HG03135 (cell line): ENCODE measurements around the gene MCHR1.
"Not testable (repeated sequence)": the region's sequence is repeated elsewhere in the genome, so short reads cannot be mapped to it uniquely, and the experiment has no call there.

Source experiments
- ATAC-seq: cut with Tn5 transposase; IDR thresholded peaks from one replicate; pipeline ENCODE4 v1.9.1; 2021; ENCODE audit warnings: mild to moderate bottlenecking, moderate library complexity; ENCODE audit not compliant: unreplicated experiment

The MCHR1 gene

GRCh38 chr22:40687706-40688105 is 8.4 kb downstream of the MCHR1 start:
- ATAC-seq = no peak

DNA sequence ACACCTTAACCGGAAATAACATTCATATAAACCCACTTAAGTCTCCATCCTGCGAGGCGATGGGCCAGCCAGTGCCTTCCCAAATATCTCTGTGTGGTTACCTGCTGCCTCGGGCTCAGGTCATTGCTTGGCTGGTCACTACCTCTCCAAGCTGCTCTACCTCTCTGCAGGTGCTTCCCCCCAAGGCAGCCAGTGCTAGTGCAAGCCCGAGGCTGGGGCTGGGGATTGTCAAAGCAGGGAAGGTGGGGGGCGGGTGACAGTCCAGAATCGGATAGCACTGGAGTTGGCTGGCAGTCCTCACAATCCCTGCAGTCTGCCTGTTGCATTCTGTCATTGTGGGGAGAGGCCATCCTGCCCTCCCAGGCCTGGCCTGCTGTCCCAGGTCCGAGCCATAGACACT is 11.1 kb downstream of the MCHR1 start:
- no peak for ATAC-seq

GRCh38 chr22:40691532-40691931 is 12.2 kb downstream of the MCHR1 start:
- no peak for ATAC-seq

- no peak for ATAC-seq
Measured at GRCh38 chr22:40694411-40694810, 15.1 kb downstream of the MCHR1 start.

DNA sequence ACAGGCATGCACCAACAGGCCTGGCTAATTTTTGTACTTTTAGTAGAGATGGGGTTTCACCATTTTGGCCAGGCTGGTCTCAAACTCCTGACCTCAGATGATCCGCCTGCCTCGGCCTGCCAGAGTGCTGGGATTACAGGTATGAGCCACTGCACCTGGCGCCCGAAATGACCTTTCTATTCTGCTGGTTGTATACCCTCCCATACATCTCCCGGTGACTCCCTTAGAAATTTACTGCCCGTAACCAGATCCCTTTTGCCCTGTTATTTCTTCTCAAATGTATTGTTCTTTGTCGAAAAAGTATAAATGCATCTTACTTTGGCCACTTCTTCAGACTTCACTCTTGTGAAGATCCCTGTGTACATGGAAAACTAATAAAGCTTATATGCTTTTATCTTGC is 22.0 kb downstream of the MCHR1 start:
- no peak for ATAC-seq

GRCh38 chr22:40703174-40703573 is 23.9 kb downstream of the MCHR1 start:
- ATAC-seq = no peak

GRCh38 chr22:40703736-40704135 is 24.5 kb downstream of the MCHR1 start:
- ATAC-seq = no peak

DNA sequence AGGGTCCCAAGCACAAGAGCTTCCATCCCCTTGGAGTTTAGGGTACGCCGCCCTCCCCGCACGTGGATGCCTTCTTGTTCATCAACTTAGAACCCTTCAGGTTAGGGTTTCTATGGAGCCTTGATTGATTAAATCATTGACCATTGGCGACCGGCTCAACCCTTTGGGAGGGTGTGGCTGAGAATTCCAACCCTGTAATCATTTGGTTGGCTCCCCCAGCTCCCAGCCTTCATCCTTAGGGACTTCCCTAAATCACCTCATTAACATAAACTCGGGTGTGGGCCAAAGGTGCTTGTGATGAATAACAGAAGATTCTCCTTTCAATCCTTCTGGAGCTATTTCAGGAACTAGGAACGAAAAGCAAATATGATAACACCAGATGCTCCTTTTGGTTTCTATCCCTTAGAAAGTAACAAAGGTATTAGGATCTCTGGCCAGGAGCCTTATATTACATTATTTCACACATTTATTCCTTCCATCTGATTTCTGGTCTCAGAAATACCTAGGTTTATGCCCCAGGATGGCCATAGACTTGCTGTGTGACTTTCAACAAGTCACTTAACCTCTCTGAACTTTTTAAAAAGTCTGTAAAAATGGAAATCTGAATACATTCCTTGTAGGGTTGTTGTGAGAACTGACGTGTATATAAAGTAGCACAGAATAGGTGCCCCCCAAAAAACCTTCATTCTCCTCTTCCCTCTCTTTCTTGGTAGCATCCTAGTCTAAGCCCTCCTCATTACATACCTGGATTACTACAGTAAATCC is 26.8 kb downstream of the MCHR1 start:
- no peak for ATAC-seq

DNA sequence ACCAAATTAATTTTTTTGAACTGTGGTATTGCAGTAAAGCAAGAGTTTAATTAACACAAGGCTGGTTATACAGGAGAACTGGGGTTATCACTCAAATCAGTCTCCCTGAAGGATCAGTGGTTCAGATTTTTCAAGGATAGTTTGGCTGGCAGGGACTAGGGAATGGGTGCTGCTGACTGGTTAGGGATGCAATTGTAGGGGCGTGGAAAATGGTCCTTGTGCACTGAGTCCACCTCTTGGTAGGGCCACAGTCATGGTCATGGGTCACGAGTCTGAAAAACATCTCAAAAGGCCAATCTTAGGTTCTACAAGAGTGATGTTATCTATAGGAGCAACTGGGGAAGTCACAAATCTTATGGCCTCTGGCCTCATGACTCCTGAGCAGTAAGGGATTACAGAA is 27.9 kb downstream of the MCHR1 start:
- no peak for ATAC-seq

- ATAC-seq = no peak
Measured at GRCh38 chr22:40708177-40708576, 28.9 kb downstream of the MCHR1 start.

GRCh38 chr22:40709752-40710413 is 30.6 kb downstream of the MCHR1 start:
- ATAC-seq = no peak

DNA sequence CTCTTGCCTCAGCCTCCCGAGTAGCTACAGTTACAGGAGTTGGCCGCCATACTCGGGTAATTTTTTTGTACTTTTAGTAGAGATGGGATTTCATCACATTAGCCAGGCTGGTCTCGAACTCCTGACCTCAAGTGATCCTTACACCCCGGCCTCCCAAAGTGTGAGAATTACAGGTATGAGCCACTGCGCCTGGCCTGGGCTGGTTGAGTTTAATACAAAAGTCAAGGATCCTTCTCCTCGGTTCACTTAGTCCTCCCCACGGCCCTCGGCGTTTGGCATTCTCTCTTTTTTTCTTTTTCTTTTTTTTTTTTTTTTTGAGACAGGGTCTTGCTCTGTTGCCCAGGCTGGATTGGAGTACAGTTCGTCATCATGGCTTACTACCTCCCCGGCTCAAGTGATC is 33.0 kb downstream of the MCHR1 start:
- ATAC-seq = no peak

DNA sequence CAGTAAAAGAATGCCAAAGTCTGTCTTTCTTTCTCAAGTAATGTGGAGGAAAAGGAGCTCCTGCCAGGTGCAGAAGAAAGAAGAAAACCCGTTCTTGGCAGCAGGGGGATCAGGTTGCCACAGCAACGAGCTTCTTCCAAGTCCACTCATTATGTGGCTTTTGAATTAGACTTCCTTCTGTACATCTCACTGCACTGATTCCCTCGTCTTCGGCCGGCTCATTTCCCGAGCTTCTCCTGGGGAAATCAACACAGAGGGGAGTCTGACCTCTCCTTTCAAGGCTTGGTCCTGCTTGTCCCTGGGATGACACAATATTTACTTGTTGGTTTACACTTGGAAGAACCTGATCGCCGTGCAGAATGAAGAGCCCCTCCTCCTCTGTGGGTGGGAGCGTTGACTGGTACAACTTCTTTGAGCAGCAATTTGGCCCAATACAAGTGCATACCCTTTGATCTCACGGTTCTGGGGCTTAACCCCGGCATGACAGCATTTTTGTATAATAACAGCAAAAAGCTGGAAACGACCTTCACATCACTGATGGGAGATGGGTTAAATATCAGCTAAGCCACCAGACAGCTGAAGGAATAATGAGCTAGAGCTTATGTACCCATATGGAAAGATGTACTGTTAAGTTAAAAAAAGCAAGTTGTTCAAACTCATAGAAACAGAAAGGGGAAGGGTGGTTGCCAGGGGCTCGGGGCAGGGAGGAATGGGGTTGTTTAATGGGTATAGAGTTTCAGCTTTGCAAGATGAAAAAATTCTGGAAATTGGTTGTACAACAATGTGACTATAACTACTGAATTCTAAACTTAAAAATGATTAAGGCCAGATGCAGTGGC is 35.4 kb downstream of the MCHR1 start:
- no peak for ATAC-seq

DNA sequence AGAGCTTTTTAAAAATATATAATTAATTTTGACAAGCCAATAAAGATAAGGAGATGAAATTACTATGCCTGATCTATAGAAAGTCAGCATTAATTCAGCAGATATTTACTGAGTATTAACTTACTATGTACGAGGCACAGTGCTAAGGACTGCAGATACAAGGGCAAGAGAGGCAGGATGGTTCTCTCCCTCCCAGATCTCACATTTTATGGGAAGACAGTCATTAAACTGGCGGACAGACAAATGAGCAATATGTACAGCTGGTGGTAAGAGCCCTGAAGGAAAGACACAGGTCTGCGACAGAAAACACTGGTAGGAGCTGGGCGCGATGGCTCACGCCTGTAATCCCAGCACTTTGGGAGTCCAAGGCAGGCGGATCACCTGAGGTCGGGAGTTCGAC is 36.8 kb downstream of the MCHR1 start:
- no peak for ATAC-seq

- not testable (repeated sequence) for ATAC-seq
Measured at GRCh38 chr22:40717657-40718056, 38.4 kb downstream of the MCHR1 start.

DNA sequence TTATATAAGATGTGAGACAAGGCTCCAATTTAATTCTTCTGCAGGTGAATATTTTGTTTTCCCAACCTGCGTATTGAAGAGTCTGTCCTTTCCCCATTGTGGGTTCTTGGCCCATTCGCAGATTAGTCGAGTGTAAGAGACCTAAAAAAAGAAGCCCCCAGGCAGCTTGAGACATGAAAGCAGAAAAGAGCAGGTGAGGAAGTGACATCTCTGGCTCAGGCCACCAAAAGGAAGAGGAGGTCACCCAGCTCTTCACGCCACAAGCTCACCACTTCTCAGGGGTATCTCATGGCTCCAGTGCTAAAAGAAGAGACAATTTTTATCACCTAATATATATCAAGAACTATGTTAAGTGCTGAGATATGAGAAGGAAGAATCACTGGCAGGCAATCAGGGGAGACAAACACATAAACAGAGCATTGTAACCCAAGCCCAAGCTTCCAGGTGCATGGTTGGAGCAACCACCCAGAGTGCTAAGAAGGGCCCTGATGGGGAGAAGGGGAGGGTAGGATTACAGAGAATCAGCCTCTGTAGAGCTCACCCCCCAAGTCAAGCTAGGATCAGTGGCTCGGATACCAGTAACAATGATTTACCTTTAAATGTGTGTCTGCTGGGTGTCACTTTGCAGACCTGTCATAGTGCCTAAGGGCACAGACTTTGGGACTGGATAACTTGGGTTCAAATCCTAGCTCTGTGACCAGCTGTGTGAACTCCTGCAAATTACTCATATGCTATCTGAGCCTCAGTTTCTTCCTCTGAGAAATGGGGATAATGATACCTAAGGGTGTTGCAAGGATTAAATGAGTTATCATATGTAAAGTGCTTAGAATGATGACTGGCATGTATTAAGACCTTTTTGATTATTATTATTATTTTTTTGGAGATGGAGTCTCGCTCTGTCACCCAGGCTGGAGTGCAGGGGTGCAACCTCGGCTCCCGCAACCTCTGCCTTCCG is 39.2 kb downstream of the MCHR1 start:
- no peak for ATAC-seq

DNA sequence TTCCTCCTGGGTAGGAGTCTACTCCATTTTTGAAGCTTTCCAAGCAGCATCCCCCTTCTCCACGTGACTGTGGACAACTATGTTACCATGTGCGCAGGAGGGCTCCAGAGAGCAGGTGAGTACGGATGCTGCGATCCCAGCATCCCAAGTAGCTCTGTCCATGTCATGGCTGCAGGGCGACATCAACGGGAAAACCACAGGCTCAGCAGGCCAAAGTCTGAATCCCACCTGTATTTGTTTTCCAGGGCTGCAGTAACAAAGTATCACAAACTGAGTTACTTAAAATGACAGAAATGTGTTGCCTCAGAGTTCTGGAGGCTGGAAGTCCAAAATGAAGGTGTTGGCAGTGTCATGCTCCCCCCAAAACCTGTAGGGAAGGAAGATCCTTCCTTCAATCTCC is 40.3 kb downstream of the MCHR1 start:
- ATAC-seq = no peak

DNA sequence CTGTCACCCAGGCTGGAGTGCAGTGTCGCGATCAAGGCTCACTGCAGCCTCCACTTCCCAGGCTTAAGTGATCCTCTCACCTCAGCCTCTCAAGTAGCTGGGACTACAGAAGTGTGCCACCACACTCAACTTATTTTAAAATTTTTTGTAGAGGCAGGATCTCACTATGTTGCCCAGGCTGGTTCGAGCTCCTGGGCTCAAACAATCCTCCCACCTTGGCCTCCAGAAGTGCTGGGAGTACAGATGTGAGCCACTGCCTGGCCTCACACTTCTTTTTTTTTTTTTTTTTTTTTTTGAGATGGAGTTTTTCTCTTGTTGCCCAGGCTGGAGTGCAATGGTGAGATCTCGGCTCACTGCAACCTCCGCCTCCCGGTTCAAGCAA is 40.9 kb downstream of the MCHR1 start:
- not testable (repeated sequence) for ATAC-seq

DNA sequence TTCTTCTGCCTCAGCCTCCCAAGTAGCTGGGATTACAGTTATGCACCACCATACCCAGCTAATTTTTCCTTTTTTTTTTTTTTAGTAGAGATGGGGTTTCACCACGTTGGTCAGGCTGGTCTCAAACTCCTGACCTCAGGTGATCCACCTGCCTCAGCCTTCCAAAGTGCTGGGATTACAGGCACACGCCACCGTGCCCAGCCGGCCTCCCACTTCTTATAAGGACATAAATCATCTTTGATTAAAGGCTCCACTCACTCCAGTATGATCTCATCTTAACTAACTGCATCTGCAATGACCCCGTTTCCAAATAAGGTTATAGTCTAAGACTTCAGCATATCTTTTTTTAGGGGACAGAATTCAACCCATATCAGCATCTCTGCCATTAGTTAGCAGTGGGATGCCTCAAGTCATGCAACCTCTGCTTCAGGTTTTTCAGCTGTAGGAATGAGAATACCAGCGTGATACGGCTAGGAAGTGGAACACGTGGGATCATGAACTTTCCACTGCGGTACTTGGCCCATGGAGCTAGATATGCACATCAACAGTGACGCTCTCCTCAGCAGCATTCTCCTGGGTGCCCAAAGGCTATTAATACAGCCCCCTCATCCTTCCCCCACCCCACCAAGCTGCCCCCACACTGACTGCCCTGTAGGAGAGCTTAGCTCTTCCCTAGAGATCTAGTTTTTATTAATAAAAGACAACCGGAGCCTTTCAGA is 41.4 kb downstream of the MCHR1 start:
- ATAC-seq = no peak

DNA sequence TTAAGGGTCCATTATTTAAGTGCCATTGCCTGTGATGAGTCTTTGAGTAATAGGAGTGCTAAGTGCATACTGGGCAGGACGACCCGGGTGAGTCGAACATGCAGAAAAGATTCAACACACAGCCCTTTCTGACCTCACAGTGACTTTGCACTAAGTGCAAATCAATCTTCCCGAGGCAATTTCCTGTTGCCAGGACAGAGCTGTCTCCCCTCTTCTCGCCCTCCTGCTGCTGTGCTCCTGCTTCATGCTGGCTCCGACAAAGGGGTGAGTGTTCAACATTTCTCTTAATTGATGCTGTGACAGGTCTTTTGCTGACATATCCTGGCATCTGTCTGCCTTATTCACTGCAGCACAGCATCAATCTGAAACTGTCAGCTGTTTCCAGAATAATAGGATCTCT is 42.0 kb downstream of the MCHR1 start:
- ATAC-seq = no peak
